DMS 273 (cell line): ENCODE measurements around the gene YY1.
"Not testable (repeated sequence)": the region's sequence is repeated elsewhere in the genome, so short reads cannot be mapped to it uniquely, and the experiment has no call there.

ENCODE experiments used
- DNase-seq: peaks from one replicate; lab custom pipeline; 2025; ENCODE audit not compliant: unreplicated experiment; lab: John Stamatoyannopoulos, UW

Gene YY1

GRCh38 chr14:100295376-100296105 is 56.6 kb downstream of the YY1 start:
- no peak for DNase-seq

- no peak for DNase-seq
These were observed 57.2 kb downstream of the YY1 start for GRCh38 chr14:100296106-100296651.

- DNase-seq, result not testable (repeated sequence)
These were observed 57.8 kb downstream of the YY1 start for GRCh38 chr14:100296729-100297128.

GRCh38 chr14:100297320-100298300 is 58.7 kb downstream of the YY1 start:
- no peak for DNase-seq

GRCh38 chr14:100298551-100299237 is 59.8 kb downstream of the YY1 start:
- DNase-seq, result no peak

GRCh38 chr14:100299238-100299560 is 60.3 kb downstream of the YY1 start:
- DNase-seq, result no peak

GRCh38 chr14:100302616-100303015 is 63.7 kb downstream of the YY1 start:
- DNase-seq, result no peak

- peak; percentile 61 for DNase-seq
These were observed 64.2 kb downstream of the YY1 start for GRCh38 chr14:100303179-100303578.

- DNase-seq, result peak; percentile 33
These were observed 65.0 kb downstream of the YY1 start for GRCh38 chr14:100303925-100304324.

GRCh38 chr14:100304825-100305323 is 65.9 kb downstream of the YY1 start:
- DNase-seq, result peak; percentile 82

- DNase-seq, result peak; percentile 67
These were observed 66.6 kb downstream of the YY1 start for GRCh38 chr14:100305324-100306100.

- peak; percentile 97 for DNase-seq
These were observed 67.4 kb downstream of the YY1 start, which contains the start of gene SLC25A29 for GRCh38 chr14:100306101-100306997. TSS of gene SLC25A29 (minus strand) at chr14:100306444. CDS start at chr14:100306232, 212 bp downstream.

GRCh38 chr14:100306998-100307765 is 68.2 kb downstream of the YY1 start:
- no peak for DNase-seq

- DNase-seq, result peak; percentile 32
These were observed 69.0 kb downstream of the YY1 start for GRCh38 chr14:100307766-100308426.

GRCh38 chr14:100308427-100308792 is 69.5 kb downstream of the YY1 start:
- not testable (repeated sequence) for DNase-seq

GRCh38 chr14:100309028-100309737 is 70.2 kb downstream of the YY1 start:
- no peak for DNase-seq
